Activated B cell treated with CpG ODN at 0.5 μM for 24 hours (primary cell): ENCODE measurements around the gene CORO2B. TPM values are rescaled to one million over a fixed set of nuclear protein-coding genes. Genes with fewer than 3 reads are reported as not detected.

Experiments used
- ATAC-seq: fragments of 200-7000 bp; cut with Tn5 transposase; one replicate; pipeline ENCODE4 v1.10.0; 2021; ENCODE audit warnings: low read depth, mild to moderate bottlenecking, moderate library complexity
- CTCF ChIA-PET: fragments of 350-600 bp; sonication (Branson Sonifier 250); formaldehyde crosslinking; loops from one replicate; lab custom pipeline; 2021; ENCODE audit warnings: antibody characterized with exemption; lab: Charles Lee
- POLR2A ChIA-PET: fragments of 350-600 bp; sonication (Branson Sonifier 250); formaldehyde crosslinking; loops from one replicate; lab custom pipeline; 2021; ENCODE audit warnings: antibody characterized with exemption; lab: Charles Lee
- DNase-seq: peaks from one replicate; pipeline ENCODE4 v3.0.0; 2022
- H3K27ac Mint-ChIP-seq: one replicate; pipeline ENCODE4 v1.8.0; 2020; ENCODE audit warnings: mixed read lengths
- H3K27me3 Mint-ChIP-seq: one replicate; pipeline ENCODE4 v1.8.0; 2021; ENCODE audit warnings: mixed read lengths
- H3K36me3 Mint-ChIP-seq: one replicate; pipeline ENCODE4 v1.8.0; 2021; ENCODE audit warnings: low read depth, mixed read lengths
- H3K4me1 Mint-ChIP-seq: one replicate; pipeline ENCODE4 v1.8.0; 2021; ENCODE audit warnings: mixed read lengths
- H3K4me3 Mint-ChIP-seq: one replicate; pipeline ENCODE4 v1.8.0; 2020; ENCODE audit warnings: mild to moderate bottlenecking, mixed read lengths
- H3K9me3 Mint-ChIP-seq: one replicate; pipeline ENCODE4 v1.8.0; 2020; ENCODE audit warnings: mixed read lengths
- CTCF ChIP-seq: fragments of 200-600 bp; IDR thresholded peaks from one replicate; pipeline ENCODE4 v1.8.0; 2022; ENCODE audit warnings: antibody characterized with exemption, mild to moderate bottlenecking
- intact Hi-C: fragments of 100-400 bp; cut with micrococcal nuclease; formaldehyde crosslinking; loops from one replicate; pipeline ENCODE4 v1.15.1; 2024
- total RNA-seq: library from RNA; stranded (reverse); gene quantifications from 2 replicates; pipeline ENCODE4 v1.2.3, GENCODE V29; 2022

CORO2B gene
- total RNA-seq, 1 donor from 2014 or later: 1.0 TPM

GRCh38 chr15:68667800-68668625, 89.2 kb downstream of the CORO2B start:
- CTCF ChIA-PET: interaction anchor here (0.9 kb wide), 1 partner anchor 208 kb away, joined by 3 read pairs; no protein-coding TSS in a partner anchor

GRCh38 chr15:68668926-68669600, 90.3 kb downstream of the CORO2B start:
- no peak for TF ChIP-seq CTCF
- H3K4me3 Mint-ChIP-seq: no peak overlapping the region
- no peaks in the 10 kb centered on the region for H3K9me3 Mint-ChIP-seq
- ATAC-seq (no peak), DNase-seq (no peak)
- H3K27ac Mint-ChIP-seq: no peak overlapping the region
- no peaks in the 10 kb centered on the region for H3K36me3 Mint-ChIP-seq
- H3K4me1 Mint-ChIP-seq: peaks cover 18% of the 10 kb centered on the region
- H3K27me3 Mint-ChIP-seq: peaks cover 13% of the 10 kb centered on the region
- CTCF ChIA-PET: interaction anchor here (2.6 kb wide), 1 partner anchor 110 kb away, joined by 11 read pairs; no protein-coding TSS in a partner anchor
- intact Hi-C loops: no loop called here
- POLR2A ChIA-PET: no interaction called here

More at GRCh38 chr15:68667800-68668625, 89.2 kb downstream of the CORO2B start:
- Mint-ChIP-seq H3K4me1 (peaks cover 13% of the 10 kb centered on the region), H3K4me3 (no peak overlapping the region), H3K27me3 (peaks cover 11% of the 10 kb centered on the region), H3K9me3 (no peaks in the 10 kb centered on the region), H3K27ac (no peak overlapping the region), H3K36me3 (peaks cover 3% of the 10 kb centered on the region)
- POLR2A ChIA-PET: no interaction called here
- no peak for ATAC-seq
- TF ChIP-seq CTCF: no peak
- DNase-seq: no peak
- intact Hi-C loops: no loop called here

- Mint-ChIP-seq H3K36me3 (no peaks in the 10 kb centered on the region), H3K27ac (no peak overlapping the region), H3K9me3 (no peaks in the 10 kb centered on the region), H3K27me3 (peaks cover 11% of the 10 kb centered on the region), H3K4me1 (peaks cover 15% of the 10 kb centered on the region), H3K4me3 (no peak overlapping the region)
- intact Hi-C loops: loop anchor here (5.0 kb wide), 1 partner anchor 40 kb away; no protein-coding TSS in a partner anchor
- ChIA-PET CTCF (interaction anchor here (0.8 to 7.2 kb wide), 6 partner anchors 16 to 122 kb away, joined by 3 to 107 read pairs (median 4); no protein-coding TSS in a partner anchor), POLR2A (interaction anchor here (0.6 kb wide), 1 partner anchor 180 kb away, joined by 4 read pairs; no protein-coding TSS in a partner anchor)
- no peak for TF ChIP-seq CTCF
- ATAC-seq (no peak), DNase-seq (no peak)
Measured at GRCh38 chr15:68672251-68672650, 93.5 kb downstream of the CORO2B start.

- Mint-ChIP-seq H3K9me3 (no peaks in the 10 kb centered on the region), H3K36me3 (no peaks in the 10 kb centered on the region), H3K27me3 (peaks cover 11% of the 10 kb centered on the region), H3K27ac (no peak overlapping the region), H3K4me1 (peaks cover 15% of the 10 kb centered on the region), H3K4me3 (no peak overlapping the region)
- no peak for TF ChIP-seq CTCF
- ChIA-PET CTCF (interaction anchor here (0.8 to 7.2 kb wide), 5 partner anchors 15 to 123 kb away, joined by 3 to 107 read pairs (median 4); no protein-coding TSS in a partner anchor), POLR2A (interaction anchor here (0.6 kb wide), 1 partner anchor 180 kb away, joined by 4 read pairs; no protein-coding TSS in a partner anchor)
- ATAC-seq (no peak), DNase-seq (no peak)
- intact Hi-C loops: loop anchor here (5.0 kb wide), 1 partner anchor 40 kb away; no protein-coding TSS in a partner anchor
Measured at GRCh38 chr15:68672781-68673205, 94.0 kb downstream of the CORO2B start.
